HL-60/S4 (cell line): ENCODE data around the gene TRIM14.
"Not testable (repeated sequence)": the region's sequence is repeated elsewhere in the genome, so short reads cannot be mapped to it uniquely, and the experiment has no call there.

Experiments used
- in situ Hi-C: fragments of 300-500 bp; cut with MboI; formaldehyde crosslinking; loops from 2 replicates; pipeline ENCODE4 v1.14.3; 2022; ENCODE audit warnings: low sequenced_read_pairs

Gene TRIM14

DNA sequence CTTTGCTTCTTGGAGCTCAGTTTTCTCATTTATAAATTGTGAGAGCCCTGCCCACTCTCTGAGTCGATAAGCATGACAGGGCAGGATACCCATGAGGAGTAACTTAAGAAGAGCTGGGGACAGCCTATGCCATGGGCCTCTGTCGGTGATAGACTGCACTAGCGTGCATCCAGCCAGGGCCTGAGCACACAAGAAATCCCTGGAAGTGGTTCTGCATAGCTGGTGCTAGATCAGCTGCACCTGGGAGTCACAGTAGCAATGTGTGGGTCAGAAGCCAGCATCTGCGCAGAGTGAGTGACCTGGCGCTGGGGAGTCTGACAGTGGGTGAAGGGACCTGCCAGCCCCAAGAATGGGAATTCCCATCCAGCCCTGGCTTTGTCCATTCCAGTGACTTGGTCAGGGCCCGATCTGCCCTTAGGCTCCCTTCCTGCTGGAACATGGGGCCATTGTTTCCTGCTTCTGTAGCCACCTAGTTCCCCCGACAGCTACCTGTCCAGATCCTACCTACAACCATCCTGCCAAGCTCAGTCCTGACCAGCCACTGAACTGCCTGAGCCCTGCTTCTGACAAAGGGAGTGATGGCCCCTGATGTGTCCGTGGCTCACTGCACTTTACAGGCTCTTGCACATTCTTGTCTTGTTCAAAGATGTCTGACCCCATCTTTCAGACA, 98.4 kb downstream of the TRIM14 start:
- in situ Hi-C loops = no loop called here

DNA sequence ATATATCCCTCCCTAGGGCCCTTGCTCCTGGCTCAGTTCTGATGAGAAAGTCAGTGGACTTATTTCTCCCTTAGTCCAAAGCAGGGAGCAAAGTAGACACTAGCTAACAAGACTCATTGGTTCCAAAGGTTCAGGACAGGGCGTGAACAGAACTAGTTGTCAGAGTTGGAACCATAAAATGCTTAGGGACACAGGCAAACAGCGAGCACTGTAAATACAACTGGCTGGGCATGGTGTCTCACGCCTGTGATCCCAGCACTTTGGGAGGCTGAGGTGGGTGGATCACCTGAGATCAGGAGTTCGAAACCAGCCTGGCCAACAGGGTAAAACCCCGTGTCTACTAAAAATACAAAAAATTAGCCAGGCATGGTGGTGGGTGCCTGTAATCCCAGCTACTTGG, 99.2 kb downstream of the TRIM14 start:
- in situ Hi-C loops = not testable (repeated sequence)
